ENCODE data around the gene SH3BGR.
"Not testable (repeated sequence)": the region's sequence is repeated elsewhere in the genome, so short reads cannot be mapped to it uniquely, and the experiment has no call there.

The SH3BGR gene

GRCh38 chr21:39451332-39452206, at the start of gene SH3BGR:
SH3BGR (plus strand) TSS chr21:39451970; CDS start chr21:39452097, 127 bp downstream.
- DNase-seq = no peak

GRCh38 chr21:39406065-39406464, 45.7 kb upstream of the SH3BGR start:
- DNase-seq = no peak

GRCh38 chr21:39419204-39419603, 32.6 kb upstream of the SH3BGR start:
- DNase-seq = not testable (repeated sequence)

- no peak for DNase-seq
Measured at GRCh38 chr21:39422527-39423241, 29.1 kb upstream of the SH3BGR start.

GRCh38 chr21:39429445-39429844, 22.3 kb upstream of the SH3BGR start:
- no peak for DNase-seq

GRCh38 chr21:39430016-39430415, 21.8 kb upstream of the SH3BGR start:
- no peak for DNase-seq

- DNase-seq = no peak
Measured at GRCh38 chr21:39430457-39430856, 21.3 kb upstream of the SH3BGR start.

- no peak for DNase-seq
Measured at GRCh38 chr21:39430954-39431353, 20.8 kb upstream of the SH3BGR start.

GRCh38 chr21:39434950-39435349, 16.8 kb upstream of the SH3BGR start:
- no peak for DNase-seq

- no peak for DNase-seq
Measured at GRCh38 chr21:39439232-39439631, 12.5 kb upstream of the SH3BGR start.

- DNase-seq = peak; percentile 10
Measured at GRCh38 chr21:39441502-39442475, 10.0 kb upstream of the SH3BGR start.

- DNase-seq = no peak
Measured at GRCh38 chr21:39444421-39445180, 7.2 kb upstream of the SH3BGR start.

GRCh38 chr21:39445321-39446269, 6.2 kb upstream of the SH3BGR start, which contains the start of gene LCA5L:
LCA5L (minus strand) TSS chr21:39445778; CDS start chr21:39428493, 17,285 bp downstream.
- peak; percentile 90 for DNase-seq

- no peak for DNase-seq
Measured at GRCh38 chr21:39447264-39447663, 4.5 kb upstream of the SH3BGR start.

- no peak for DNase-seq
Measured at GRCh38 chr21:39452207-39452969, 618 bp downstream of the SH3BGR start.

- DNase-seq = no peak
Measured at GRCh38 chr21:39452970-39453342, 1.2 kb downstream of the SH3BGR start.

- DNase-seq = no peak
Measured at GRCh38 chr21:39453571-39454179, 1.9 kb downstream of the SH3BGR start.

GRCh38 chr21:39454949-39455668, 3.3 kb downstream of the SH3BGR start:
- no peak for DNase-seq

- DNase-seq = no peak
Measured at GRCh38 chr21:39456665-39457064, 4.9 kb downstream of the SH3BGR start.
